ENCODE measurements around the gene DYNLL2.

DYNLL2 gene

DNA sequence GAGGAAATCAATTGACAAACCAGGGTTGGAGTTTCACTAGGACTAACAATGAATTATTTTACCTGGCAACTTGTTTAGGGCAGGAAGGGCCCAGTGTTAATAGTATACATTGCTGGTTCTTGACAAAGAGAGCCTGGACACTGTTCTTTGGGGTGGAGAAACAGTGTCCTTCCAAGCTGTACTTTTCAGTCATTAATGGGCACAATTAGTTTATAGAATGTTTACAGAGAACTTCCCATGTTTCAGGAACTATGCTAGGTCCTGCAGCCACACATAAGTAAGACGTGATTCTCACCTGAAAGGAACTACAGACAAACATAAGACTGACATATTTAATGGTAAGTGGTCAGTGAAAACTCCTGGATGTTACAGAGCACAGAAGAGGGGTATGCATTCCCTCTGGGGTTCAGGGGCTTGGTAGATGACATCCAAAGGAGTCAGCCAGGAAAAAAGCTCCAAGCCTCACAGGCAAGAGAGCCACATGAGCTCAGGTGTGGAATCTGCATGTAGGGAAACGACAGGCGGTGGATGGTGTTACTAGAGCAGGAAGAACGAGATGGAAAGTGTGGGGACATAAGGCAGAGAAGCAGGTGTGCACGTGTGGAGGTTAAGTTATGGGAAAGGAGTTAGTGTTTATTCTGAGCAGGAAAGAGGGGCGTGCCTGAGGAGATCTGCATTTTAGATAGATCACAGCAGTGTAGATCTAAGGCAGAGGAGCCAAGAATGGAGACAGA, 3.8 kb upstream of the DYNLL2 start:
- peaks cover 4% of the 10 kb centered on the region for H3K4me1 ChIP-seq (ENCODE audit: insufficient read depth, insufficient read length)
- no peaks in the 10 kb centered on the region for H3K27me3 ChIP-seq (ENCODE audit: insufficient read depth, insufficient read length)
- no peak overlapping the region for H3K4me3 ChIP-seq (ENCODE audit: insufficient read length, low read depth)
- H3K9me3 ChIP-seq (ENCODE audit: insufficient read depth, low read length): peaks cover 8% of the 10 kb centered on the region
- H3K36me3 ChIP-seq (ENCODE audit: insufficient read depth, insufficient read length, low read length): no peaks in the 10 kb centered on the region
- H3K9ac ChIP-seq (ENCODE audit: insufficient read length, low read depth): no peak overlapping the region
- TF ChIP-seq SUZ12 (IDR thresholded peaks at IDR 0.05; ENCODE audit: extremely low read depth, insufficient read depth, insufficient read length) (no peak), YY1 (IDR thresholded peaks at IDR 0.05; ENCODE audit: insufficient read depth, insufficient read length) (no peak), ZNF274 (IDR thresholded peaks at IDR 0.05; ENCODE audit: low read depth, low read length) (no peak)
- DNase-seq (ENCODE audit: low read depth, low spot score): no peak

- Histone ChIP-seq H3K9ac (ENCODE audit: insufficient read length, low read depth) (peak overlapping the region; percentile 25), H3K4me1 (ENCODE audit: insufficient read depth, insufficient read length) (peaks cover 12% of the 10 kb centered on the region), H3K27me3 (ENCODE audit: insufficient read depth, insufficient read length) (no peaks in the 10 kb centered on the region), H3K9me3 (ENCODE audit: insufficient read depth, low read length) (no peaks in the 10 kb centered on the region), H3K36me3 (ENCODE audit: insufficient read depth, insufficient read length, low read length) (peaks cover 20% of the 10 kb centered on the region), H3K4me3 (ENCODE audit: insufficient read length, low read depth) (no peak overlapping the region)
- TF ChIP-seq SUZ12 (IDR thresholded peaks at IDR 0.05; ENCODE audit: extremely low read depth, insufficient read depth, insufficient read length) (no peak), YY1 (IDR thresholded peaks at IDR 0.05; ENCODE audit: insufficient read depth, insufficient read length) (no peak), ZNF274 (IDR thresholded peaks at IDR 0.05; ENCODE audit: low read depth, low read length) (no peak)
- no peak for DNase-seq (ENCODE audit: low read depth, low spot score)
These were observed 1.4 kb upstream of the DYNLL2 start for GRCh38 chr17:58081646-58082340.

DNA sequence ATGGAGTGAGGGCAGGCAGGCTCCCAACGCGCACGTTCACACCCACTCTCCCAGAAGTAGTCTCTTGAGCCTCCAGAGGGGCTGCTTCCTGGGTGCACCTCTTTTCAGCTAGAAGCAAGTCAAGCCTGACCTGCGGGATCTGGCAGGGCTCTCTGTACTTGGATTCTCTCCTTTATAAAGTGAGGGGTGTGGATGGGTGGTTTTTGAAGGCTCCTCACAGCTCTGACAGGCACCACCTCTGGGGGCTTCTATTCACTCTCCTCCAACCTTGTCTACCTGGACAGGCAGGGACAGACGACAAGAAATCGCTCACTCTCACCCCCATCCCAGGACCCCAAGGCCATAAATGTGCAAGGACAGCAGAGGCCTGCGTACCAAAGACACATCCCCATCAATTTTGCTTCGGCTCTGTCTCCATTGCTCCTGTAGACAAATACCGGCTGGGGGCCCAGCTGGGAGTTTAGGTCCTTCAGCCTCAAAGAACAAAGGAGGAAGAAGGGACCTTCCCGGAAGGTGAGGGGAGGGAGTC, 814 bp upstream of the DYNLL2 start:
- no peak for TF ChIP-seq ZNF274 (IDR thresholded peaks at IDR 0.05; ENCODE audit: low read depth, low read length)
- TF ChIP-seq YY1 (IDR thresholded peaks at IDR 0.05; ENCODE audit: insufficient read depth, insufficient read length): no peak
- no peak for TF ChIP-seq SUZ12 (IDR thresholded peaks at IDR 0.05; ENCODE audit: extremely low read depth, insufficient read depth, insufficient read length)
- Histone ChIP-seq H3K4me3 (ENCODE audit: insufficient read length, low read depth) (peak overlapping the region; percentile 16), H3K27me3 (ENCODE audit: insufficient read depth, insufficient read length) (no peaks in the 10 kb centered on the region), H3K4me1 (ENCODE audit: insufficient read depth, insufficient read length) (peaks cover 14% of the 10 kb centered on the region), H3K9me3 (ENCODE audit: insufficient read depth, low read length) (no peaks in the 10 kb centered on the region), H3K9ac (ENCODE audit: insufficient read length, low read depth) (peak overlapping the region; percentile 25), H3K36me3 (ENCODE audit: insufficient read depth, insufficient read length, low read length) (peaks cover 26% of the 10 kb centered on the region)
- DNase-seq (ENCODE audit: low read depth, low spot score): no peak

DNA sequence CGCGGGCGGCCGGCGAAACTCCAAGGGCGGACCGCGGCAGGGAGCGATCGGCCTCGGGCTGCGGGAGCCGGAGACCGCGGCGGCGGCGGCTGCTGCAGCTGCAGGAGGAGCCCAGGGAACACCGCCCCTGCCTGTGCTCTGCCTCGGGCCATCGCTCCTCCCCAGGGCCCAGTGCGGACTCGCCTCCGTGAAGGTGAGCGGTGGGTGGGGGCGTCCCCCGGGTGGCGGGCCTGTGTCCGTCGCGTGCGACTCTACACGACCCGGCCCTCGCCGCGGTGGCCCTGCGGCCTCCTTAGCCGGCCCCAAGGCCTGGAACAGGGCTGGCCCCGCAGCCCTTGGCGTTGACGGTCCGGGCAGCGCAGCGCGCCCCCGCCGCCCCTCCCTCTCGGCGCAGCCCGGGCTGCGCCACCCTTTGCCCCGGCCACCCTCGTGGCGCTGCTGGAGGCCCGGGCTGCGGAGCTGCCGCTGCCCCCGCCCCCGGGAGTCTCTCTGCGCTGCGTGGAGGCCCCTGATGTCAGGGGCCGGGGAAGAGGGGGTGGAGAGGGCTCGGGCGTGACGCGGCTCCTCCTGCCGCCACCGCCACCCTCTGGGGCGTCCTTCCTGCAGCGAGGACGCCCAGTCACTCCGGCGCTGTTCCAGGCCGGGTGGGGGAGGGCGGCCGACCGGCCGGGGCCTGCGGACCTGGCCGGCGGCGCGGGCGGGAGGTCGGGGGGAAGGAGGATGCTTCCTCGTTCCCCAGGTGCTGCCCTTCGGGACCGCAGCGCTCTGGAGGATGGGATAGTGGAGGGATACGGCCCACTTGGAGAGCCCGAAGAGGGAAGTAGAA, 485 bp downstream of the DYNLL2 start:
- peaks cover 18% of the 10 kb centered on the region for H3K4me1 ChIP-seq (ENCODE audit: insufficient read depth, insufficient read length)
- no peaks in the 10 kb centered on the region for H3K27me3 ChIP-seq (ENCODE audit: insufficient read depth, insufficient read length)
- TF ChIP-seq YY1 (IDR thresholded peaks at IDR 0.05; ENCODE audit: insufficient read depth, insufficient read length): no peak
- TF ChIP-seq SUZ12 (IDR thresholded peaks at IDR 0.05; ENCODE audit: extremely low read depth, insufficient read depth, insufficient read length): no peak
- TF ChIP-seq ZNF274 (IDR thresholded peaks at IDR 0.05; ENCODE audit: low read depth, low read length): no peak
- peak overlapping the region; percentile 91 for H3K4me3 ChIP-seq (ENCODE audit: insufficient read length, low read depth)
- H3K9ac ChIP-seq (ENCODE audit: insufficient read length, low read depth): peak overlapping the region; percentile 93
- H3K9me3 ChIP-seq (ENCODE audit: insufficient read depth, low read length): no peaks in the 10 kb centered on the region
- H3K36me3 ChIP-seq (ENCODE audit: insufficient read depth, insufficient read length, low read length): peaks cover 39% of the 10 kb centered on the region
- no peak for DNase-seq (ENCODE audit: low read depth, low spot score)

DNA sequence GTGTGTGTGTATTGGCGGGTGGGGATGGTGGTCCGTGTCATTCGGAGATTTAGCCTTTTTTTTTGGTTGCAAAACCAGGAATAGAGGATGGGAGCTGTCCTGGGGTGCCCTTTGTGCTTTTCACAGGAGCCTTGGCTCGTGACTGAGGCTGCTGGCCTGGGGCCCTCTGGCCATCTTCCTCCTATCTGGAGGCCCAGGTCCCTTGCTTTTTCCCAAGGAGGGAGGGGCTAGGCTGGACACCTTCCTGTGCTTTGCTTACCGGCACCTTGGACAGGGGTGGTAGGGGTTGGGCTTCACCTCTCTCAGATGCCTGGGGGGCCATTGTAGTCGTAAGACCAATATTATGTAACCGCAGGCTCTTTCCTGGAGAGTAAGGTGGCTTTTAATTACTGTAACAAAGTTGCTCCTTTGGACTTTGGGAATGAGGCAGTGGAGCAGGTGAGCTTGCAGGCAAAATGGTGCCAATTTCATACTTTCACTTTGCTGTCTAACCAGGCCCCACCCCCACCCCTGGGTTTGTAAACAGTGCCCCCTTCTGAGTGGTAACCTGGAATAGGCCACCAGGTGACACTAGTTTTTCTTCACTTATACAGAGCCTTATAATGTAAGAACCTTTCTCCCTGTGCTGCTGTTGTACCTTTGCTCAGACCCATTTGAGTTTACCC, 1.2 kb downstream of the DYNLL2 start:
- TF ChIP-seq YY1 (IDR thresholded peaks at IDR 0.05; ENCODE audit: insufficient read depth, insufficient read length): no peak
- TF ChIP-seq ZNF274 (IDR thresholded peaks at IDR 0.05; ENCODE audit: low read depth, low read length): no peak
- no peak for TF ChIP-seq SUZ12 (IDR thresholded peaks at IDR 0.05; ENCODE audit: extremely low read depth, insufficient read depth, insufficient read length)
- peaks cover 46% of the 10 kb centered on the region for H3K36me3 ChIP-seq (ENCODE audit: insufficient read depth, insufficient read length, low read length)
- no peaks in the 10 kb centered on the region for H3K9me3 ChIP-seq (ENCODE audit: insufficient read depth, low read length)
- DNase-seq (ENCODE audit: low read depth, low spot score): no peak
- peaks cover 20% of the 10 kb centered on the region for H3K4me1 ChIP-seq (ENCODE audit: insufficient read depth, insufficient read length)
- peak overlapping the region; percentile 91 for H3K4me3 ChIP-seq (ENCODE audit: insufficient read length, low read depth)
- H3K27me3 ChIP-seq (ENCODE audit: insufficient read depth, insufficient read length): no peaks in the 10 kb centered on the region
- peak overlapping the region; percentile 93 for H3K9ac ChIP-seq (ENCODE audit: insufficient read length, low read depth)

GRCh38 chr17:58085039-58085715, 2.0 kb downstream of the DYNLL2 start:
- Histone ChIP-seq H3K9ac (ENCODE audit: insufficient read length, low read depth) (peak overlapping the region; percentile 15), H3K36me3 (ENCODE audit: insufficient read depth, insufficient read length, low read length) (peaks cover 54% of the 10 kb centered on the region), H3K9me3 (ENCODE audit: insufficient read depth, low read length) (no peaks in the 10 kb centered on the region), H3K4me1 (ENCODE audit: insufficient read depth, insufficient read length) (peaks cover 20% of the 10 kb centered on the region), H3K4me3 (ENCODE audit: insufficient read length, low read depth) (peak overlapping the region; percentile 91), H3K27me3 (ENCODE audit: insufficient read depth, insufficient read length) (no peaks in the 10 kb centered on the region)
- no peak for DNase-seq (ENCODE audit: low read depth, low spot score)
- TF ChIP-seq ZNF274 (IDR thresholded peaks at IDR 0.05; ENCODE audit: low read depth, low read length) (no peak), YY1 (IDR thresholded peaks at IDR 0.05; ENCODE audit: insufficient read depth, insufficient read length) (no peak), SUZ12 (IDR thresholded peaks at IDR 0.05; ENCODE audit: extremely low read depth, insufficient read depth, insufficient read length) (no peak)
